GM12878 (cell line): ENCODE results near the gene SNRPE. TPM values are rescaled to one million over a fixed set of nuclear protein-coding genes. Genes with fewer than 3 reads are reported as not detected.

Experiments used
- BACH1 ChIP-seq: fragments of 450-650 bp; IDR thresholded peaks from 2 replicates; pipeline ENCODE4 v1.6.1; 2017; ENCODE audit warnings: mild to moderate bottlenecking, borderline replicate concordance
- CTCF ChIP-seq, 3 experiments: IDR thresholded peaks in 2 of 3; conservative IDR thresholded peaks in 1 of 3; 2 replicates each; pipeline ENCODE4 v1.5.1; 2011; ENCODE audit warnings: low read depth in 3 of 3, low read length in 3 of 3, mild to moderate bottlenecking in 3 of 3, control low read depth in 2 of 3, moderate library complexity in 2 of 3, inconsistent platforms in 1 of 3, mixed read lengths in 1 of 3; ENCODE audit not compliant: control insufficient read depth in 2 of 3, insufficient read depth in 1 of 3; ENCODE audit errors: extremely low read depth in 1 of 3
- GATAD2B ChIP-seq: fragments of 450-650 bp; conservative IDR thresholded peaks from 2 replicates; pipeline ENCODE4 v1.6.1; 2017; ENCODE audit warnings: low read depth, mild to moderate bottlenecking, moderate library complexity
- HDAC2 ChIP-seq: fragments of 200-600 bp; sonication (generic); IDR thresholded peaks from 2 replicates; pipeline ENCODE4 v1.6.1; 2017
- IRF4 ChIP-seq: IDR thresholded peaks from 2 replicates; pipeline ENCODE4 v1.6.1; 2011; ENCODE audit warnings: low read depth, low read length
- MEF2B ChIP-seq: fragments of 450-650 bp; IDR thresholded peaks from 2 replicates; pipeline ENCODE4 v1.6.1; 2018; ENCODE audit warnings: mild to moderate bottlenecking, moderate library complexity; ENCODE audit not compliant: partially characterized antibody, poor library complexity, severe bottlenecking
- SREBF2 ChIP-seq: IDR thresholded peaks from 2 replicates; pipeline ENCODE4 v1.6.1; 2012; ENCODE audit warnings: mild to moderate bottlenecking, low read length
- STAT3 ChIP-seq: IDR thresholded peaks from 2 replicates; pipeline ENCODE4 v1.6.1; 2011; ENCODE audit warnings: low read depth, low read length, improper control_type of control experiment
- TCF7 ChIP-seq: IDR thresholded peaks from 2 replicates; pipeline ENCODE4 v1.6.1; 2014; ENCODE audit warnings: antibody characterized with exemption, borderline replicate concordance
- polyA plus RNA-seq, 11 experiments: library from polyadenylated mRNA; depleted of rRNA in 4 of 11; unstranded in 6 of 11; stranded (reverse) in 5 of 11; fragments of >200 nt; fragmentation: Nextera tagmentation in 4 of 11; fragmentation: Illumina TruSeq in 1 of 11; extraction: Ambion mirVana in 4 of 11; extraction: Trizol in 1 of 11; gene quantifications; 1 replicate in 1 of 11; 2 replicates in 10 of 11; pipeline versions ENCODE4 v1.2.1 to v1.2.3, GENCODE V29; 2011 to 2016; ENCODE audit warnings: inconsistent platforms in 2 of 11, missing spikeins in 2 of 11, low read depth in 1 of 11
- total RNA-seq, 4 experiments: library from RNA; depleted of rRNA in 3 of 4; stranded (reverse); fragments of >200 nt in 3 of 4; fragmentation: Illumina TruSeq in 1 of 4; extraction: Trizol in 1 of 4; gene quantifications; 2 replicates each; pipeline versions ENCODE4 v1.2.1 to v1.2.3, GENCODE V29; 2013 to 2021
- TF ChIP-seq, protein P1 (sequence below): fragments of 450-650 bp; formaldehyde crosslinking; IDR thresholded peaks from 2 replicates; pipeline ENCODE4 v1.4.0; 2020; ENCODE audit warnings: mild to moderate bottlenecking, moderate library complexity
- TF ChIP-seq, protein P2 (sequence below): fragments of 450-650 bp; formaldehyde crosslinking; IDR thresholded peaks from 2 replicates; pipeline ENCODE4 v1.4.0; 2022; ENCODE audit warnings: mild to moderate bottlenecking, moderate library complexity

Gene SNRPE
- total and polyA plus RNA-seq, 10 of the 15 experiments (the other 5 are each of a cell fraction or from before 2014, with no cell fraction given): 109 to 1,384 (median 316) TPM

DNA sequence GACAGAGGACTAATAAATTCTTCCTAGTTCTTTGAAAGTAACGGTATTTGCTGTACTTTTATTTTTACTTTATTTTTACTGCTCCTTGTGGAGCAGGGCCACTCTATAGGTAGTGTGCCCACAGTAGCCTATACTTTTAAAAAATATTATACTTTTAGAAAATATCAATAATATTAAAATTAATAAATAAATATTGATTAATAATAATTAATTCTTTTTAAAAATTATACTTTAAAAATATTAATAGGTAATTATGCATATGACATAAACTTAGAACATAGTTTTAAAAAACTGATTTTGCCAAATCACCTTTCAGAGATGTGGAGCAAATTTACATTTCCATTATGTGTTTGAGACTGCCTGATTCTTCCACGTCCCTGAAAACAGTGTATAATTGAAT lies 35.2 kb upstream of the SNRPE start (continued):
- TF ChIP-seq CTCF (IDR thresholded peaks at IDR 0.05 in 2 of 3, conservative IDR thresholded peaks at IDR 0.05 in 1 of 3; ENCODE audit: control insufficient read depth in 2 of 3, extremely low read depth in 1 of 3, insufficient read depth in 1 of 3, low read depth in 3 of 3, low read length in 3 of 3) (no peak), TCF7 (no peak), HDAC2 (no peak), MEF2B (no peak), IRF4 (no peak), GATAD2B (no peak), SREBF2 (no peak), BACH1 (no peak), STAT3 (no peak)
- TF ChIP-seq, protein P1, sequence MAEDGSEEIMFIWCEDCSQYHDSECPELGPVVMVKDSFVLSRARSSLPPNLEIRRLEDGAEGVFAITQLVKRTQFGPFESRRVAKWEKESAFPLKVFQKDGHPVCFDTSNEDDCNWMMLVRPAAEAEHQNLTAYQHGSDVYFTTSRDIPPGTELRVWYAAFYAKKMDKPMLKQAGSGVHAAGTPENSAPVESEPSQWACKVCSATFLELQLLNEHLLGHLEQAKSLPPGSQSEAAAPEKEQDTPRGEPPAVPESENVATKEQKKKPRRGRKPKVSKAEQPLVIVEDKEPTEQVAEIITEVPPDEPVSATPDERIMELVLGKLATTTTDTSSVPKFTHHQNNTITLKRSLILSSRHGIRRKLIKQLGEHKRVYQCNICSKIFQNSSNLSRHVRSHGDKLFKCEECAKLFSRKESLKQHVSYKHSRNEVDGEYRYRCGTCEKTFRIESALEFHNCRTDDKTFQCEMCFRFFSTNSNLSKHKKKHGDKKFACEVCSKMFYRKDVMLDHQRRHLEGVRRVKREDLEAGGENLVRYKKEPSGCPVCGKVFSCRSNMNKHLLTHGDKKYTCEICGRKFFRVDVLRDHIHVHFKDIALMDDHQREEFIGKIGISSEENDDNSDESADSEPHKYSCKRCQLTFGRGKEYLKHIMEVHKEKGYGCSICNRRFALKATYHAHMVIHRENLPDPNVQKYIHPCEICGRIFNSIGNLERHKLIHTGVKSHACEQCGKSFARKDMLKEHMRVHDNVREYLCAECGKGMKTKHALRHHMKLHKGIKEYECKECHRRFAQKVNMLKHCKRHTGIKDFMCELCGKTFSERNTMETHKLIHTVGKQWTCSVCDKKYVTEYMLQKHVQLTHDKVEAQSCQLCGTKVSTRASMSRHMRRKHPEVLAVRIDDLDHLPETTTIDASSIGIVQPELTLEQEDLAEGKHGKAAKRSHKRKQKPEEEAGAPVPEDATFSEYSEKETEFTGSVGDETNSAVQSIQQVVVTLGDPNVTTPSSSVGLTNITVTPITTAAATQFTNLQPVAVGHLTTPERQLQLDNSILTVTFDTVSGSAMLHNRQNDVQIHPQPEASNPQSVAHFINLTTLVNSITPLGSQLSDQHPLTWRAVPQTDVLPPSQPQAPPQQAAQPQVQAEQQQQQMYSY (CRISPR knock-in tag): no peak
- TF ChIP-seq, protein P2, sequence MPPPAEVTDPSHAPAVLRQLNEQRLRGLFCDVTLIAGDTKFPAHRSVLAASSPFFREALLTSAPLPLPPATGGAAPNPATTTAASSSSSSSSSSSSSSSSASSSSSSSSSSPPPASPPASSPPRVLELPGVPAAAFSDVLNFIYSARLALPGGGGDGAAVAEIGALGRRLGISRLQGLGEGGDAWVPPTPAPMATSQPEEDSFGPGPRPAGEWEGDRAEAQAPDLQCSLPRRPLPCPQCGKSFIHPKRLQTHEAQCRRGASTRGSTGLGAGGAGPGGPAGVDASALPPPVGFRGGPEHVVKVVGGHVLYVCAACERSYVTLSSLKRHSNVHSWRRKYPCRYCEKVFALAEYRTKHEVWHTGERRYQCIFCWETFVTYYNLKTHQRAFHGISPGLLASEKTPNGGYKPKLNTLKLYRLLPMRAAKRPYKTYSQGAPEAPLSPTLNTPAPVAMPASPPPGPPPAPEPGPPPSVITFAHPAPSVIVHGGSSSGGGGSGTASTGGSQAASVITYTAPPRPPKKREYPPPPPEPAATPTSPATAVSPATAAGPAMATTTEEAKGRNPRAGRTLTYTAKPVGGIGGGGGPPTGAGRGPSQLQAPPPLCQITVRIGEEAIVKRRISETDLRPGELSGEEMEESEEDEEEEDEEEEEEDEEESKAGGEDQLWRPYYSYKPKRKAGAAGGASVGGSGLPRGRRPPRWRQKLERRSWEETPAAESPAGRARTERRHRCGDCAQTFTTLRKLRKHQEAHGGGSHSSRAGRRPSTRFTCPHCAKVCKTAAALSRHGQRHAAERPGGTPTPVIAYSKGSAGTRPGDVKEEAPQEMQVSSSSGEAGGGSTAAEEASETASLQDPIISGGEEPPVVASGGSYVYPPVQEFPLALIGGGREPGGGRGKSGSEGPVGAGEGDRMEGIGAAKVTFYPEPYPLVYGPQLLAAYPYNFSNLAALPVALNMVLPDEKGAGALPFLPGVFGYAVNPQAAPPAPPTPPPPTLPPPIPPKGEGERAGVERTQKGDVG (CRISPR knock-in tag): no peak
- TF ChIP-seq, all 136 proteins: peak for 0
